Keratinocyte (primary cell): ENCODE data around the gene ACADM.
"Not testable (repeated sequence)": the region's sequence is repeated elsewhere in the genome, so short reads cannot be mapped to it uniquely, and the experiment has no call there.

ENCODE experiments used
- EZH2 ChIP-seq: IDR thresholded peaks from one replicate; pipeline ENCODE4 v1.6.1; 2012; ENCODE audit warnings: inconsistent platforms, mild to moderate bottlenecking, low read length, moderate library complexity
- TF ChIP-seq, protein P1 (sequence below), 3 experiments: IDR thresholded peaks in 1 of 3; conservative IDR thresholded peaks in 1 of 3; optimal IDR thresholded peaks in 1 of 3; 2 replicates in 2 of 3; 3 replicates in 1 of 3; pipeline versions ENCODE3 to v1.5.1; 2011; ENCODE audit warnings: low read length in 3 of 3, mild to moderate bottlenecking in 3 of 3, moderate library complexity in 2 of 3, control low read depth in 1 of 3, inconsistent platforms in 1 of 3; ENCODE audit not compliant: insufficient read depth in 2 of 3; ENCODE audit errors: extremely low read depth in 1 of 3

DNA sequence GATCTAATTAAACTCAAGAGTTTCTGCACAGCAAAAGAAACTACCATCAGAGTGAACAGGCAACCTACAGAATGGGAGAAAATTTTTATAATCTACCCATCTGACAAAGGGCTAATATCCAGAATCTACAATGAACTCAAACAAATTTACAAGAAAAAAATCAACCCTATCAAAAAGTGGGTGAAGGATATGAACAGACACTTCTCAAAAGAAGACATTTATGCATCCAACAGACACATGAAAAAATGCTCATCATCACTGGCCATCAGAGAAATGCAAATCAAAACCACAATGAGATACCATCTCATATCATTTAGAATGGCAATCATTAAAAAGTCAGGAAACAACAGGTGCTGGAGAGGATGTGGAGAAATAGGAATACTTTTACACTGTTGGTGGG is 32.7 kb downstream of the ACADM start:
- TF ChIP-seq, protein P1, sequence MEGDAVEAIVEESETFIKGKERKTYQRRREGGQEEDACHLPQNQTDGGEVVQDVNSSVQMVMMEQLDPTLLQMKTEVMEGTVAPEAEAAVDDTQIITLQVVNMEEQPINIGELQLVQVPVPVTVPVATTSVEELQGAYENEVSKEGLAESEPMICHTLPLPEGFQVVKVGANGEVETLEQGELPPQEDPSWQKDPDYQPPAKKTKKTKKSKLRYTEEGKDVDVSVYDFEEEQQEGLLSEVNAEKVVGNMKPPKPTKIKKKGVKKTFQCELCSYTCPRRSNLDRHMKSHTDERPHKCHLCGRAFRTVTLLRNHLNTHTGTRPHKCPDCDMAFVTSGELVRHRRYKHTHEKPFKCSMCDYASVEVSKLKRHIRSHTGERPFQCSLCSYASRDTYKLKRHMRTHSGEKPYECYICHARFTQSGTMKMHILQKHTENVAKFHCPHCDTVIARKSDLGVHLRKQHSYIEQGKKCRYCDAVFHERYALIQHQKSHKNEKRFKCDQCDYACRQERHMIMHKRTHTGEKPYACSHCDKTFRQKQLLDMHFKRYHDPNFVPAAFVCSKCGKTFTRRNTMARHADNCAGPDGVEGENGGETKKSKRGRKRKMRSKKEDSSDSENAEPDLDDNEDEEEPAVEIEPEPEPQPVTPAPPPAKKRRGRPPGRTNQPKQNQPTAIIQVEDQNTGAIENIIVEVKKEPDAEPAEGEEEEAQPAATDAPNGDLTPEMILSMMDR (optimal IDR thresholded peaks at IDR 0.05 in 1 of 3, IDR thresholded peaks at IDR 0.05 in 1 of 3, conservative IDR thresholded peaks at IDR 0.05 in 1 of 3; ENCODE audit: extremely low read depth in 1 of 3, insufficient read depth in 2 of 3, low read length in 3 of 3) = not testable (repeated sequence)
- not testable (repeated sequence) for TF ChIP-seq EZH2
